Epithelial cell of esophagus (primary cell): Measurements from ENCODE around the gene BOD1L2.

ENCODE experiments used
- DNase-seq: peaks from one replicate; pipeline ENCODE4 v3.0.0; 2010; ENCODE audit warnings: low read depth
- H3K4me3 ChIP-seq: 2 replicates; pipeline ENCODE4 v1.5.1; 2011; ENCODE audit warnings: mild to moderate bottlenecking, low read length, control low read depth
- TF ChIP-seq, protein P1 (sequence below): IDR thresholded peaks from 2 replicates; pipeline ENCODE4 v1.5.1; 2011; ENCODE audit warnings: low read depth, mild to moderate bottlenecking, low read length, control low read depth, inconsistent platforms; ENCODE audit not compliant: insufficient read depth; ENCODE audit errors: missing control alignments

Gene BOD1L2

DNA sequence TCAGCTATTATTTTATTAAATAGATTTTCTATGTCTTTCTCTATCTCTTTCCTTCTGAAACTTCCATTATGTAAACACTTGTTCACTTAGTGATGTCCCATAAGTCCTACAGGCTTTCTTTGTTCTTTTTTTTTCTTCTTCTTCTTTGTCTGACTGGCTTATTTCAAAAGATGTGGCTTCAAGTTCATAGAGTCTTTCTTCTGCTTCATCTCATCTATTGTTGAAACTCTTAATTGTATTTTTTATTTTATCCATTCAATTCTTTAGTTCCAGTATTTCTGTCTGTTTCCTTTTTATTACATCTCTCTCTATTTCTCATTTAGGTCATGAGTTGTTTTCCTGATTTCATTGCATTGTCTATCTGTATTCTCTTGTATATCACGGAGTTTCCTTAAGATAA is 38.5 kb downstream of the BOD1L2 start:
- TF ChIP-seq, protein P1, sequence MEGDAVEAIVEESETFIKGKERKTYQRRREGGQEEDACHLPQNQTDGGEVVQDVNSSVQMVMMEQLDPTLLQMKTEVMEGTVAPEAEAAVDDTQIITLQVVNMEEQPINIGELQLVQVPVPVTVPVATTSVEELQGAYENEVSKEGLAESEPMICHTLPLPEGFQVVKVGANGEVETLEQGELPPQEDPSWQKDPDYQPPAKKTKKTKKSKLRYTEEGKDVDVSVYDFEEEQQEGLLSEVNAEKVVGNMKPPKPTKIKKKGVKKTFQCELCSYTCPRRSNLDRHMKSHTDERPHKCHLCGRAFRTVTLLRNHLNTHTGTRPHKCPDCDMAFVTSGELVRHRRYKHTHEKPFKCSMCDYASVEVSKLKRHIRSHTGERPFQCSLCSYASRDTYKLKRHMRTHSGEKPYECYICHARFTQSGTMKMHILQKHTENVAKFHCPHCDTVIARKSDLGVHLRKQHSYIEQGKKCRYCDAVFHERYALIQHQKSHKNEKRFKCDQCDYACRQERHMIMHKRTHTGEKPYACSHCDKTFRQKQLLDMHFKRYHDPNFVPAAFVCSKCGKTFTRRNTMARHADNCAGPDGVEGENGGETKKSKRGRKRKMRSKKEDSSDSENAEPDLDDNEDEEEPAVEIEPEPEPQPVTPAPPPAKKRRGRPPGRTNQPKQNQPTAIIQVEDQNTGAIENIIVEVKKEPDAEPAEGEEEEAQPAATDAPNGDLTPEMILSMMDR = no peak
- no peak for DNase-seq
- no peak overlapping the region for H3K4me3 ChIP-seq

DNA sequence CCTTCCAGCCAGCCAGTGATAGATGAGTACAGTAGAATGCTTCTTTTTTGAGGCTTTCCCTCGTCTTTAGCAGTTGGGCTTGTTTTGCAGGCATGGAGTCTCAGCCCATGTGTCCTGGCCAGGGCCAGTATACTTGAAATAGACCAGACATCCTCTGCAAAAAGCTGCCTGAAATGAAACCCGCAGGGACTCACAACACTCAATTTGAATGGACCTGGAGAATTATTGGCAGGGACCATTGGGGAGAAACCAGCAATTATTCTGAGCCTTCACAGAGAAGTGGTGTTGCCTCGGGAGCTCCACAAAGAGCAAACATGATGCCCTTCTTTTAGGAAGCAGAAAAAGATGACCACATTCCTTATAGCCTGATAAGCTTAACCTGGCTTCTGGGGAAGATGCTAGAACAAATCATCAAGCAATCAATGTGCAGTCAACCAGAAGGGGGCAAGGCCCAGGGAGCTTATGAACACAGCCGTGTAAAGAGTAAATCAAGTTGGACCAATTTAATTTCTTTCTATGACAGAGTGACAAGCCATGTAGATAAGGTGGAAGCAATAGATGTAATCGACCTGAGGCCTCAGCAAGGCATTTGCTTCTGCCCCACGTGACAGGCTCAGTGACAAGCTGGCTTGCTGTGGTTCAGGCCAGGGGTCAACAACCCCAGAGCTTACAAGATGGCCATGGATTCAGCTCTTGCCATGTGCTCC is 42.1 kb downstream of the BOD1L2 start:
- TF ChIP-seq, protein P1 = no peak
- H3K4me3 ChIP-seq = no peak overlapping the region
- no peak for DNase-seq

- TF ChIP-seq, protein P1 = no peak
- H3K4me3 ChIP-seq = no peak overlapping the region
- DNase-seq = no peak
Observed at GRCh38 chr18:57190026-57190425, 43.1 kb downstream of the BOD1L2 start.

- H3K4me3 ChIP-seq = no peak overlapping the region
- no peak for DNase-seq
- TF ChIP-seq, protein P1 = no peak
Observed at GRCh38 chr18:57194070-57194469, 47.2 kb downstream of the BOD1L2 start.

- TF ChIP-seq, protein P1 = no peak
- H3K4me3 ChIP-seq = no peak overlapping the region
- no peak for DNase-seq
Observed at GRCh38 chr18:57194622-57195021, 47.7 kb downstream of the BOD1L2 start.

- no peak overlapping the region for H3K4me3 ChIP-seq
- TF ChIP-seq, protein P1 = no peak
- no peak for DNase-seq
Observed at GRCh38 chr18:57195341-57195740, 48.5 kb downstream of the BOD1L2 start.

DNA sequence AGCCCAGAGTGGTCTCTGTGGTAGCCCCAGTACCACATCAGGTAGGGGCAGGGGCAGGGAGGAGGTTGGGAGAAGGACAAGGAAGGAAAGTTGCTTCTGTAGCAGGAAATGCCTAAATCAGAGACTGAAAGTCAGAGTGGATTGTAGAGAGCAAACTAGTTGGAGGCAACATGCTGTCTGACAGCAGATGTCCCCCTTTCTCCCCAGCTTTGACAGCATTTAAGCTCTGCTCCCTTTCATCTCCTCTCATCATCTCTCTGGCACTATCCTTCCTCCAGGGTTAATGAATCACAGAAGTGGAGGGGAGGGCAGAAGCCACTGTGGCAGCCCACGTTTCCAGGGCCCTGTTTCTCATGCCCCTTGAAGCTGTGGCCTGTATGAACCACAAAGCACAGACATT is 50.4 kb downstream of the BOD1L2 start:
- DNase-seq = no peak
- no peak overlapping the region for H3K4me3 ChIP-seq
- TF ChIP-seq, protein P1 = no peak
